ENCODE data around the gene FAM217A. TPM values are rescaled to one million over a fixed set of nuclear protein-coding genes. Genes with fewer than 3 reads are reported as not detected.
A peak's percentile ranks its signal among the peaks of the same experiment; 100 is the strongest.
"Not testable (repeated sequence)": the region's sequence is repeated elsewhere in the genome, so short reads cannot be mapped to it uniquely, and the experiment has no call there.

The FAM217A gene
- total and polyA plus RNA-seq, 3 experiments from 2014 or later, result not detected

DNA sequence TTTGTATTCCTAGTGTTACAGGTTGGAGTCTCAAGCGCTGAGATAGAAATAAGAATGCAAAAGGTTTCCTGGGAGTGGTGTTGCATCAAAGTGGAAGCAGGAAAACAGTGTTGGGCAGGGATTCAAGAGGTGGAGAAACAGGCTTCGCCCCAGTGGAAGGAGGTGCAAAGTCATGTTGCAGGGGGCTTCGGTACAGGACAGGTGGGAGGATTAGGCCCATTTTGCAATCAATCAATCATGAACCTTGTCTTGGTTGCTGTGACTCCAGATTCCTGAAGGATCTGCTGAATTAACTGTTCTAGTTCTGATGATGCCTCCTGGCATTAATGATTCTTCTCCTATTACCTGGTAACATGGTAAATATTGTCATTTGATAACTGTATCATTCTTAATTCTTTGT is 22.4 kb upstream of the FAM217A start:
- Histone ChIP-seq H3K27me3 (ENCODE audit: insufficient read depth, low read length, poor library complexity, severe bottlenecking) (no peaks in the 10 kb centered on the region), H3K9me3 (ENCODE audit: low read length) (no peaks in the 10 kb centered on the region), H3K27ac (ENCODE audit: low read depth, low read length) (no peak overlapping the region), H3K4me1 (ENCODE audit: insufficient read depth, low read length) (no peaks in the 10 kb centered on the region), H3K36me3 (ENCODE audit: insufficient read depth, low read length) (no peaks in the 10 kb centered on the region), H3K4me3 (ENCODE audit: low read length) (no peak overlapping the region)
- no peak for DNase-seq
- ChIA-PET POLR2A (no interaction called here), CTCF (no interaction called here)
- Mint-ChIP-seq H3K9me3 (no peaks in the 10 kb centered on the region), H3K27me3 (peaks cover 4% of the 10 kb centered on the region in 2 donors), H3K4me1 (no peaks in the 10 kb centered on the region), H3K36me3 (no peaks in the 10 kb centered on the region), H3K4me3 (no peak overlapping the region), H3K27ac (no peak overlapping the region)

DNA sequence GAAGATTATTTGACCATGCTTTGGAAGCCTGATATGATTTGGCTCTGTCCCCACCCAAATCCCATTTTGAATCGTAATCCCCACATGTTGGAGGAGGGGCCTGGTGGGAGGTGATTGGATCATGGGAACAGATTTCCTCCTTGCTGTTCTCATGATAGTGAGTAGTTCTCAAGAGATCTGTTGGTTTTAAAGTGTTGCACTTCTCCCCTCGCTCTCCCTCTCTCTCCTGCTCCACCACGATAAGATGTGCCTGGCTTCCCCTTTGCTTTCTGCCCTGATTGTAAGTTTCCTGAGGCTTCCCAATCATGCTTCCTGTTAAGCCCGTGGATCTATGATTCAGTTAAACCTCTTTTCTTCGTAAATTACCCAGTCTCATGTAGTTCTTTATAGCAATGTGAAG is 21.7 kb upstream of the FAM217A start:
- ChIA-PET CTCF (no interaction called here), POLR2A (no interaction called here)
- H3K27me3 Mint-ChIP-seq, result peaks cover 4% of the 10 kb centered on the region in 2 donors

DNA sequence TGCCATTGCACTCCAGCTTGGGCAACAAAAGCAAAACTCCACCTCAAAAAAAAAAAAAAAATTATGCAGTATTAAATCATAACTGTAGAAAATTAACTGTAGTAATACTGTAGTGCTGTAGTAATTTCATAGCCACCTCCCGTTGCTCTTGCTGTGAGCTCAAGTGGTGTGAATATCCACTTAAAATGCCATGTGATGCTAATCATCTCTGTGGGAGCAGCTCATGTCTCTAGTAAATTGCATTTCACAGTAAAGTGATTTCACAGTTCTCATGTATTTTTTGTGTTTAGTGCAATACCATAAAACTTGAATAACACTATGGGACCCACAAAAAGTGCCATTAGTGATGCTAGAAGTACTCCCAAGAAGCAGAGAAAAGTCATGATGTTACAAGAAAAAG is 14.4 kb upstream of the FAM217A start:
- H3K27me3 Mint-ChIP-seq, result peaks cover 3 to 6% of the 10 kb centered on the region in 2 donors
- no peak overlapping the region for H3K27ac ChIP-seq (ENCODE audit: low read depth, low read length)
- H3K4me1 Mint-ChIP-seq, result no peaks in the 10 kb centered on the region
- no peaks in the 10 kb centered on the region for H3K36me3 Mint-ChIP-seq
- H3K9me3 Mint-ChIP-seq, result no peaks in the 10 kb centered on the region
- no peaks in the 10 kb centered on the region for H3K36me3 ChIP-seq (ENCODE audit: insufficient read depth, low read length)
- POLR2A ChIA-PET, result no interaction called here
- DNase-seq, result no peak
- H3K4me1 ChIP-seq (ENCODE audit: insufficient read depth, low read length), result no peaks in the 10 kb centered on the region
- CTCF ChIA-PET, result interaction anchor here (0.6 kb wide), 1 partner anchor 160 kb away, joined by 3 read pairs; no protein-coding TSS in a partner anchor
- H3K4me3 Mint-ChIP-seq, result no peak overlapping the region
- no peaks in the 10 kb centered on the region for H3K27me3 ChIP-seq (ENCODE audit: insufficient read depth, low read length, poor library complexity, severe bottlenecking)
- H3K27ac Mint-ChIP-seq, result no peak overlapping the region
- no peak overlapping the region for H3K4me3 ChIP-seq (ENCODE audit: low read length)
- no peaks in the 10 kb centered on the region for H3K9me3 ChIP-seq (ENCODE audit: low read length)

More for the DNA sequence above, 21.7 kb upstream of the FAM217A start:
- no peak overlapping the region for H3K4me3 Mint-ChIP-seq
- Histone ChIP-seq H3K9me3 (ENCODE audit: low read length) (no peaks in the 10 kb centered on the region), H3K4me1 (ENCODE audit: insufficient read depth, low read length) (no peaks in the 10 kb centered on the region), H3K27me3 (ENCODE audit: insufficient read depth, low read length, poor library complexity, severe bottlenecking) (no peaks in the 10 kb centered on the region), H3K36me3 (ENCODE audit: insufficient read depth, low read length) (no peaks in the 10 kb centered on the region), H3K4me3 (ENCODE audit: low read length) (no peak overlapping the region), H3K27ac (ENCODE audit: low read depth, low read length) (no peak overlapping the region)
- no peaks in the 10 kb centered on the region for H3K4me1 Mint-ChIP-seq
- no peaks in the 10 kb centered on the region for H3K36me3 Mint-ChIP-seq
- H3K27ac Mint-ChIP-seq, result peak overlapping the region in 1 of 8 donors; percentile 3
- no peaks in the 10 kb centered on the region for H3K9me3 Mint-ChIP-seq
- no peak for DNase-seq

DNA sequence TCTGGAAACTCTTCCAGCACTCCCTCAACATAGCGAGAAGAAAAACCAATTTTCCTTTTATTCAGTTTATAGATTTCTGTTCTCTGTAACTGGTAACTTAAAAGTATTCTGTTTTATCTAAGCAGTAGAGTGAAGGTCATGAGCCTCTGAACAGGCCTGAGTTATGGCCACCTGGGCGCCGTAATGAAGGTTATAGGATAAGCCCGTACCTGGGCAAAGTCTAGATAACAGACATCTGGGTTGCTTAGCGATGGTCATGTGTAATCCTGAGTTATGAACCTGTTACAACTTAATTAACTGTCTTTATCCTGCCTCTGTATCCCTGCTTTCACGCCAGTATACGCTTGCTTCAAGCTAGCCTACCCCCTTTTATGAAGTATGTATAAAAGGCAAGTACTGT is 13.0 kb upstream of the FAM217A start:
- Histone ChIP-seq H3K4me1 (ENCODE audit: insufficient read depth, low read length) (no peaks in the 10 kb centered on the region), H3K9me3 (ENCODE audit: low read length) (no peaks in the 10 kb centered on the region), H3K4me3 (ENCODE audit: low read length) (no peak overlapping the region), H3K27me3 (ENCODE audit: insufficient read depth, low read length, poor library complexity, severe bottlenecking) (no peaks in the 10 kb centered on the region), H3K36me3 (ENCODE audit: insufficient read depth, low read length) (no peaks in the 10 kb centered on the region), H3K27ac (ENCODE audit: low read depth, low read length) (no peak overlapping the region)
- POLR2A ChIA-PET, result no interaction called here
- CTCF ChIA-PET, result no interaction called here
- Mint-ChIP-seq H3K9me3 (no peaks in the 10 kb centered on the region), H3K4me1 (no peaks in the 10 kb centered on the region), H3K27ac (no peak overlapping the region), H3K27me3 (peaks cover 3 to 6% of the 10 kb centered on the region in 2 donors), H3K36me3 (no peaks in the 10 kb centered on the region), H3K4me3 (no peak overlapping the region)
- no peak for DNase-seq

DNA sequence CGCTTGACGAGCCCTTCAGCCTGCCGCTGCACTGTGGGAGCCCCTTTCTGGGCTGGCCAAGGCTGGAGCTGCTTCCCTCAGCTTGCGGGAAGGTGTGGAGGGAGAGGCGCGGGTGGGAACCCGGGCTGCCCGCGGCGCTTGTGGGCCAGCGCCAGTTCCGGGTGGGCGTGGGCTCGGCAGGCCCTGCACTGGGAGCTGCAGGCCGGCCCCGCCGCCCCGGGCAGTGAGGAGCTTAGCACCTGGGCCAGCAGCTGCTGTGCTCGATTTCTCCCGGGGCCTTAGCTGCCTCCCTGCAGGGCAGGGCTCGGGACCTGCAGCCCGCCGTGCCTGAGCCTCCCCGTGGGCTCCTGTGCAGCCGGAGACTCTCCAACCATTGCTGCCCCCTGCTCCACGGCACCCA is 11.1 kb upstream of the FAM217A start:
- H3K27ac ChIP-seq (ENCODE audit: low read depth, low read length); H3K4me3 ChIP-seq (ENCODE audit: low read length); POLR2A ChIA-PET; H3K4me3 Mint-ChIP-seq; H3K4me1 ChIP-seq (ENCODE audit: insufficient read depth, low read length); H3K36me3 ChIP-seq (ENCODE audit: insufficient read depth, low read length); H3K4me1 Mint-ChIP-seq; H3K9me3 Mint-ChIP-seq; H3K27me3 ChIP-seq (ENCODE audit: insufficient read depth, low read length, poor library complexity, severe bottlenecking); DNase-seq; H3K9me3 ChIP-seq (ENCODE audit: low read length); H3K36me3 Mint-ChIP-seq; H3K27me3 Mint-ChIP-seq; CTCF ChIA-PET; H3K27ac Mint-ChIP-seq: not testable (repeated sequence)

DNA sequence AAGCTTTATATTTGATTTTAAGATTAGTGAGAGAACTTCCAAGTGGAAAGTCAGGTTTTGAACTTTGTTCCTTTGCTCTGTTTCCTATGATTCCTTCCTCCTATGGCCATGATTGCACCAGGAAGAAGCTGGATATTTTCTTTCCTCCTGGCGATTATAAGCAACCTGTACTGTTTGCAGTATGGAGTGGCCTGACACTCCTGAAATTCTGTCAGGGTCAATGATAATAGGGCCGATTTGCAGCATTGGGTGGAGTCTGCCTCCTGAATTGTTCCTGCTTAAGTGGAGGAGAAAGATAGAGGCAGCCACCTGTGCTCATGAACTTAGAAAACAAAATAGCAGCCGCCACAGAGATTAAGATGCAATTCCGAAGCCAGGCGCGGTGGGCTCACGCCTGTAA is 9.8 kb upstream of the FAM217A start:
- H3K9me3 ChIP-seq (ENCODE audit: low read length), result no peaks in the 10 kb centered on the region
- H3K27ac ChIP-seq (ENCODE audit: low read depth, low read length), result no peak overlapping the region
- Mint-ChIP-seq H3K4me1 (no peaks in the 10 kb centered on the region), H3K27ac (no peak overlapping the region), H3K36me3 (no peaks in the 10 kb centered on the region), H3K27me3 (peaks cover 6 to 7% of the 10 kb centered on the region in 2 donors), H3K9me3 (no peaks in the 10 kb centered on the region), H3K4me3 (no peak overlapping the region)
- ChIA-PET CTCF (interaction anchor here (0.7 kb wide), 1 partner anchor 1803 kb away, joined by 3 read pairs; no protein-coding TSS in a partner anchor), POLR2A (no interaction called here)
- no peaks in the 10 kb centered on the region for H3K27me3 ChIP-seq (ENCODE audit: insufficient read depth, low read length, poor library complexity, severe bottlenecking)
- H3K36me3 ChIP-seq (ENCODE audit: insufficient read depth, low read length), result no peaks in the 10 kb centered on the region
- no peak overlapping the region for H3K4me3 ChIP-seq (ENCODE audit: low read length)
- DNase-seq, result no peak
- H3K4me1 ChIP-seq (ENCODE audit: insufficient read depth, low read length), result no peaks in the 10 kb centered on the region

DNA sequence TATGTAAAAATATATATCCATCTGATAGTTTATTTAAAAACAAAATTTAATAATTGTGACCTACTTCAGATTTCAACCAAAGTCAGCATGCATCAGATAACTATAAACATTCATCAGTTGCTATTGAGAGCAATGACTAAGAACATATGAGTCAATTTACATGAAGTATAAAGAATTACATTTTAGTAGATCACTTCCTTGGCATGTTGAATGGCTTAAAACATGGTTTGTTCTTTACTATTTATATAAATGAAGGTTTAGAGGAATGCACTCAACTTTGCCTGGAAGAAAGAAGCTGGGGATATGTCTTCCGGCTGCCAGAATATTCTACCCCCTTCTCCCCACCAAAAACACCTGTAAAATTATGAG is 6.4 kb upstream of the FAM217A start:
- Mint-ChIP-seq H3K4me1 (no peaks in the 10 kb centered on the region), H3K27ac (no peak overlapping the region), H3K36me3 (no peaks in the 10 kb centered on the region), H3K27me3 (peaks cover 7% of the 10 kb centered on the region in 2 donors), H3K9me3 (no peaks in the 10 kb centered on the region), H3K4me3 (no peak overlapping the region)
- H3K27ac ChIP-seq (ENCODE audit: low read depth, low read length), result no peak overlapping the region
- POLR2A ChIA-PET, result no interaction called here
- no peaks in the 10 kb centered on the region for H3K4me1 ChIP-seq (ENCODE audit: insufficient read depth, low read length)
- no peaks in the 10 kb centered on the region for H3K36me3 ChIP-seq (ENCODE audit: insufficient read depth, low read length)
- no peaks in the 10 kb centered on the region for H3K9me3 ChIP-seq (ENCODE audit: low read length)
- H3K4me3 ChIP-seq (ENCODE audit: low read length), result no peak overlapping the region
- H3K27me3 ChIP-seq (ENCODE audit: insufficient read depth, low read length, poor library complexity, severe bottlenecking), result no peaks in the 10 kb centered on the region
- no peak for DNase-seq
- CTCF ChIA-PET, result no interaction called here

DNA sequence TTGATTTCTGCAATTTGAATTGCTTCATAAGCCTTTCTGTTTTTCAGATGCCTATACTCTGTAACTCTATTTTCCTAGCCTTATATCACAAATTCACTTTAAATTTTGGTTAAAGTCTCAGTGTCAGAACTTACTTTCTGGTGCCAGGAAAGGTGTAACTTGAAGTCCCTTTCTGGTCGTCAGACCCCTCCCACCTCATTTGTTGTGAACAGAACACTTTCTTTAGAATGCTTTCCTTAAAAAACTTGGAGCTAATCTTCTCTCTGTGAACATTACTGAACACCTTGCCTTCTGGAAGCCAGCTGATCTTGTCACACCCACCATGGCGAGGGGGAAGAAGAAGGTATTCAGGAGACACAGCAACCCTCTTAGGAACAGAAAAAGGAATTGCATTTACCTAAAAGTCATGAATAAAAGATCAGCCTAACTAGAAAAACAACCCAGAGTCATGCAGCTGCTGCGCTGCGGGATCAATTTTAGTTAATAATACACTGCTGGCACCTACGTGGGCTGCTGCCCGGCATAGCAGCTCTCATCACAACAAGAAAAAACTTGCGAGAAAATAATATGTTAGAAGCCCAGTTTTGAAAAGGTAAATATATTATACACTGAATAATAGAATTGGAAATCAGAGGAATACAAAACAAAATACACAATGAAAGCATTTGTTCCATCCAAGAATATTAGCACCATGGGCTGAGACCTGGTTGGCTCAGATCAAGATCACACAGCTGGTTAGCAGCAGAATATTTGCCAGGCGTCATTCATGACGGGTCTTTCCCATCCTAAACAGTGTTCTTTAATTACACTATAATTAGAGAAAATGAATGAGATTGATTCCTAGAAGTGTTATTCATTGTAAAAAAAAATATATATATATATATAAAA is 5.8 kb upstream of the FAM217A start:
- Histone ChIP-seq H3K9me3 (ENCODE audit: low read length) (no peaks in the 10 kb centered on the region), H3K4me1 (ENCODE audit: insufficient read depth, low read length) (no peaks in the 10 kb centered on the region), H3K27me3 (ENCODE audit: insufficient read depth, low read length, poor library complexity, severe bottlenecking) (no peaks in the 10 kb centered on the region), H3K4me3 (ENCODE audit: low read length) (no peak overlapping the region), H3K36me3 (ENCODE audit: insufficient read depth, low read length) (no peaks in the 10 kb centered on the region), H3K27ac (ENCODE audit: low read depth, low read length) (no peak overlapping the region)
- Mint-ChIP-seq H3K27me3 (peaks cover 7 to 12% of the 10 kb centered on the region in 2 donors), H3K36me3 (no peaks in the 10 kb centered on the region), H3K4me3 (no peak overlapping the region), H3K4me1 (no peaks in the 10 kb centered on the region), H3K9me3 (no peaks in the 10 kb centered on the region), H3K27ac (no peak overlapping the region)
- no peak for DNase-seq
- CTCF ChIA-PET, result no interaction called here
- POLR2A ChIA-PET, result no interaction called here

Measured in CD8-positive, alpha-beta memory T cell (primary cell).